GM04503 (cell line): ENCODE results near the gene NES.

Source experiments
- DNase-seq: peaks from one replicate; pipeline ENCODE4 v3.0.0-alpha.2; 2012; ENCODE audit warnings: low read depth

NES gene

DNA sequence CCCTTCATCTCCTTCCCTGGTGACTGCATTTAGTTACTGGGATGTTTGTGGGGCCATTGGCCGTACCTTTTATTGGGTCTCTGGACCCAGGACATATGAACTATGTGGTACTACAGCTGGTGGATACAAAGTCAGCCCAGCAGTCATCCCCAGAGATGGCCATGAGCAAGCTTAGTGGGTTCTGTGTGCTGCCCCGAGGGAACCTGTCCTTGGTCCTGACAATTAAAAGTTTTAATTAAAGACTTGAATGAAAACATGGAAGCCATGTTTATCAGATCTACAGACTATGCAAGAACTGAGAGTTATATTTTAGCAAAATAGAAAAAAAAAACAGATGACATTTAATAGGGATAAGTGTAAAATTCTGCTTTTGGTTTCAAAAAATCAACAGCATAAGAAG lies 2.8 kb upstream of the NES start:
- no peak for DNase-seq

DNA sequence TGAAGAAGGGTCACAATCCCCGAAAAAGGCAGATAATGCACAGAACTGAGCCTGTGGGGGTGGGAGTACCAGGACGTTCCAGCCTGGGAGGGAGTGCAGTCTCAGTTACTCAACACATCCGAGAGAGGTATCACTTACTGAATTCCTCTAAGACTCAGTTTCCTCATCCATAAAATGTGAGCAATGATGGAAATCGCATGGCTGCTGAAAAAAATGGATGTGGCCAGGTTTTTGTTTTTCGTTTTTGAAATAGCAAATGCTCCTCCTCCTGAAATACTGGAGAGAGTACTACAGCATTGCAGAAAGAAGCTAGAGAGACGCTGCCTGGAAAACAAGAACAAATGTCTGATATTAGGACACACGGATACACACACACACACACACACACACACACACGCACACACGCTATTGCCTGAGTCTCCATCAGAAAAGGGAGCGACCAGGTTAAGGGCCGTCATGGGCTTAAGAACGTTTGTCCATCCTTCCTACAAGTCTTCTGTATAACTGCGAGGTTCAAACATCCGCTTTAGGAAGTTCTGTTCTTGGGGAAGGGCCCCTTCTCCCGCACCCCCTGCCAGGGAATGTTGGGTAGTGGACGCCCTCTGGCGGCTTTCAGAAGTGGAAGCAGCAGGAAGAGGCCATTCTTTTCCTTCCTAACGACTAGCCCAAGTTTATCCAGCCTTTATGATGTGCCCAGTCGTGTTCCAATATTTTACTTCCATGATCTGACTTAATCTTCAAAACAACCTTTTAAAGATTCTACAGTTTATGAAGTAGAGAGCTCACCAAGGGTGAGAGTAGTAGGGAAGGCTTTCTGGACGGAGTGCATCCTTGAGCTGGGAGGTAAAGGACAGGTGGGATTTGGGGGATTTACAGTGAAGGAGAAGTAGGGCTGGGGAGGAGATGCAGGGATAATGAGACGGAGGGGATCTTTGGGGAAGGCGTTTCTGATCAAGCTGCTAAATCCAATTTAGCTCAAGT lies 699 bp upstream of the NES start:
- DNase-seq: no peak

DNA sequence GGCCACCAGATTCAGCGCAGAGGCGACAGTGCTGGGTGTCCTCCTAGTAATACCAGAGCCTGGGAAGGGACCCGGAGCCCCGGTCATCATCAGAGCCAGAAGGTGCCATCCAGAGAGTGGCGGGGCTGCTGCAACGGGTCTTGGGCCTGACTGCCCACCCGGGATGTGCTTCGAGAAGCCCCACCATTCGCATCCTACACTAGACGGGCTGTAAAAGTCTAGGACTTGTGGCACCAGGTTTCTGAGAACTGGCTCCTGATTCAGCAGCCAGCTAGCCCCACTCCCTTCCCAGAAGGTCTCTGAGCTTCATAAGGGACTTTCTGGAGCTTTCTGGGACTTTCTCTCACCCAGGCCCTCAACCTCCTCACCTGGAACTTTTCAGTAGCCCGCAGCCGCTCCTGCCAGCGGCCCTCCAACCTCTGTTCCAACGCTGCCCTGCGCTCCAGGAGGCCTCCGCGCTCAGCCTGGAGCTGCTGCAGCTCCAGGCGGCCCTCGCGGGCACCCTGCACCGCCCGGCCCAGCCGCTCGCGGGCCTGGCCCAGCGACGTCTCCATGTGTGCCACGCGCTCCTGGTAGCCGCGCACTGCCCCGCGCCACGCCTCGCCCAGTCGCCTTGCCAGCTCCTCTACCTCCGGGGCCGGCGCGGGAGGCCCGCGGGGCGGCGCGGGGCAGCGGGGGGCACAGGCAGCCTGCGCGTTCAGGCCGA lies 940 bp downstream of the NES start:
- DNase-seq: no peak

DNA sequence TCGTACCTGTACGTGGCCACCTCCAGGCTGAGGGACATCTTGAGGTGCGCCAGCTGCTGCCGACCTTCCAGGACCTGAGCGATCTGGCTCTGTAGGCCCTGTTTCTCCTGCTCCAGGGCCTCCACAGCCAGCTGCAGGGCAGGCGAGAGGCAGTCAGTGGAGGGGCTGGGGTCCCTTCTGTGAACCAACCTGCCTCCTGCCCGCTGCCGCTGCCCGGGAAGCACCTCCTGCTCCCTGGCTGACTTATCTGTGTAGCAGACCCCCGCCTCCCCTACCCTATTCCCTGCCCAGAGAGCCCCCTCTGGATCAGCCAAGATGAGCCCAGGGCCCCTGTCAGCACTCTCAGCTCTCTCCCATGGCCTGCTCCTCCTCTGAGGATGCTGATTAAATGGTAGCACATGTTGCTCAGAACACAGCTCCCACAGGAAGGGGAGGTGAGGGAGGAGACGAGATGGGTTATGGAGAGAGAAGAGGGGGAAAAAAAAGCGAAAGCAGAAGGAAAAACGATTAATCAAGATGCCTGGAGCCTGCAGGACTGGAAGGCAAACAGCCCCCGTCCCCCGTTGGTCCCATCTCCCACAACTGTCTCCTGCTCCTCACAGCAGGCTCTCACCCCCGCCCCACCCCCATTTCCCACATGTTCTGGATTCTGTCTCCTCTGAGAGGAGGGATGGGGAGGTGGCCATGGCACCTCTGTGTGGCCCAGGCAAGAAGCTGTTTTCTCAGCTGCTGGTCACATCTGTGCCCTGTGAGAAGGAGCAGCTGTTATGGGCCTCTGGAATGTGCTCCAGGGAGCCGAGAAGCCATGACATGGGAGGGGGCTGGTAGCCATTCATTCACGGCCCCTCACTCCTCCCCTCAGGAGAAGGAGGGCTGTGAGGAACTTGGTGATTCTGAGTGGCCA lies 1.7 kb downstream of the NES start:
- DNase-seq: no peak

DNA sequence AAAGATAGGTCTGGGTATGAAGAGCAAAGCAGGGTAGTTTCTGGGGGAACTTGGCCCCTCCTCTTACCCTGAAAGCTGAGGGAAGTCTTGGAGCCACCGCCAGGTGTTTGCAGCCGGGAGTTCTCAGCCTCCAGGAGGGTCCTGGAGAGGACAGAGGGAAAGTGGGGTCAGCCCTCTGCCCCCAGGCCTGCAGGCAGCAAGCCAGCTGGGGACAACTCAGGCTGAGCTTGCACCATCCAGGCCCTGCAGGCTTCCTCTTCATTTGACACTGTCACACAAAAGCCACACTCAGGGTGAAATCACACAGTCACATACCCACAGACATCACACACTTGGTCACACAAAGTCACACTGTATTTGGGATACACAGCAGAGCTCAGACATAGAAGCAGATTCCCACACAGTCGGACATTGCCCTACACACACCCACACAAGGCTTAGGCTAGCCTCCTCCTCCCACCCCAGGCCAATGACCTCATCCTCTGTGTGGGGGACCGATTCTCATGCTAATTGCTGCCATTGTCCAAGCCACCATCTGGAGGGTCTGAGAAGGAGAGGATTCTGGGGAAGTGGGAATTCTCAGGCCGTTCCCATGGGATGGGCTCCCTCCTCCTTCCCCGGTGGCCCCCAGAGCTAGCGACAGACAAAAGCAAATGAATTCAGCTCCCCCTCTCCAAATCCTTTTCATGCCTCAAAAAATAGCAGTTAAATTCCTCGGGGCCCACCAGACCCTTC lies 3.7 kb downstream of the NES start:
- DNase-seq: no peak

DNA sequence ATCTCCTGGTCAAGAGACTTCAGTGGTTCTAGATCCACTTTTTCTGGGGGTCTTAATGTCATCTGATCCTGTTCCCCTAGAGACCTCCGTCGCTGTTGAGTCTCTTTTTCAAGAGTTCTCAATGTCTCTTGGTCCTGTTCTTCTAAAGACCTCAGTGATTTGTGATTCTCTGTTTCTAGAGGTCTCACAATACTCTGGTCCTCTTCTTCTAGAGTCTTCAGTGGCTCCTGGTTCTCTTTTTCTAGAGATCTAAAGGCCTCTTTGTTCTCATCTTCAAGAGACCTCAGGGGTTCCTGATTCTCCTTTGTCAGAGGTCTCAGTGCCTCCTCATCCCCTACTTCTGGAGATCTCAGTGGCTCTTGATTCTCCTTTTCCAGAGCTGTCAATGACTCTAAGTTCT lies 5.4 kb downstream of the NES start:
- DNase-seq: no peak

DNA sequence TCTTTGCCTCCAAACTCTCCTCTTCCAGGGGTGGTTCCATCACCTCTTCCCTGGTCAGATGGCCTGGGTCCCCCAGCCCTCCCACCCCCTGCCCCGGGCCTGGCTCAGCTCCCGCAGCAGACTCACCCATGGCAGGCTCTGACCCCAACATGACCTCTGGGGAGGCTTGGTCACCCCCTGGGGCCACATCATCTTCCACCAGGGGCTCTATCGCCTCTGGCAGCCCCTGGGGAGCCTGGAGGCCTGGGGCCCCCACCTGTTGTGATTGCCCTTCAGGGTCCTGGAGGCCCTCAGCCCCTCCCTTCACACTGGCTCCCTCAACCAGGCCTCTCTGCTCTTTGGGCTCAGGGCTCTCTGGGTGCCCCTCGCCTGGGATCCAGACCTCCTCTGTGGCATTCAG lies 6.4 kb downstream of the NES start:
- no peak for DNase-seq

DNA sequence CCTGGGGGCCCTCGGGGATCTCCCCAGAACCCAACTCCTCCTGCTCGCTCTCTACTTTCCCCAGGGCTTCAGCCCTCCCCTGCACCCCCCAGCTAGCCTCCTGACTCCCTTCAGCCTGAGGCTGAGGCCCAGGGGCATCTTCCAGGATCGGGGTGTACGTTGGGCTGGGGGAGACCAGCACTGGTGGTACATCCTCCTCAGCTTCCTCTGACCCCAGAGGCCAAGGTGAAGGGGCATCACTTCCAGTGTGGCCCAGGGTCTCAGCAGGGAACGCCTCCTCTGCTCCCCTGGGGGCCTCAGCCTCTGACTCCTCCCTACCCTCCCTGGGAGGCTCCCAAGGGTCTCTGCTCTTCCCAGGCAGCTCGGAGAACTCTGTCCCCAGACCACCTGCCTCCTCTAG lies 6.8 kb downstream of the NES start:
- no peak for DNase-seq

DNA sequence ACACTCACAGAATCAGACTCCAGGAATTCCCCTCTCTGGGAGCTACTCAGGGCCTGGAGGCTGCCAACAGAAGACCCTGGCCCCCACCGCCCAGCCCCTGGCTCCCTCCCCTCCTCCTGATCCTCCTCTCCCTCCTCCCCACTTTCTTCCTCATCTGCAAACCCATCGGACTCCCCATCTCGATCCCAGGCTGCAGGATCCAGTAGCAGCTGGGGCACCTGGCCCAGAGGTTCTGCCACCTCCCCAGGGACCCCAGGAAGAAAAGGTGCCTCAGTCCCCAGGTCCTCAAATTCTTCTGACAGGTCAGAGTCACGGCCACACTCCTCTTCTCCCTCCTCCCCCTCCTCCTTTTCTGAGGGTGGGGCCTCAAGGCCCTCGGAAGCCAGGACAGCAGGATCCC lies 7.4 kb downstream of the NES start:
- DNase-seq: no peak

DNA sequence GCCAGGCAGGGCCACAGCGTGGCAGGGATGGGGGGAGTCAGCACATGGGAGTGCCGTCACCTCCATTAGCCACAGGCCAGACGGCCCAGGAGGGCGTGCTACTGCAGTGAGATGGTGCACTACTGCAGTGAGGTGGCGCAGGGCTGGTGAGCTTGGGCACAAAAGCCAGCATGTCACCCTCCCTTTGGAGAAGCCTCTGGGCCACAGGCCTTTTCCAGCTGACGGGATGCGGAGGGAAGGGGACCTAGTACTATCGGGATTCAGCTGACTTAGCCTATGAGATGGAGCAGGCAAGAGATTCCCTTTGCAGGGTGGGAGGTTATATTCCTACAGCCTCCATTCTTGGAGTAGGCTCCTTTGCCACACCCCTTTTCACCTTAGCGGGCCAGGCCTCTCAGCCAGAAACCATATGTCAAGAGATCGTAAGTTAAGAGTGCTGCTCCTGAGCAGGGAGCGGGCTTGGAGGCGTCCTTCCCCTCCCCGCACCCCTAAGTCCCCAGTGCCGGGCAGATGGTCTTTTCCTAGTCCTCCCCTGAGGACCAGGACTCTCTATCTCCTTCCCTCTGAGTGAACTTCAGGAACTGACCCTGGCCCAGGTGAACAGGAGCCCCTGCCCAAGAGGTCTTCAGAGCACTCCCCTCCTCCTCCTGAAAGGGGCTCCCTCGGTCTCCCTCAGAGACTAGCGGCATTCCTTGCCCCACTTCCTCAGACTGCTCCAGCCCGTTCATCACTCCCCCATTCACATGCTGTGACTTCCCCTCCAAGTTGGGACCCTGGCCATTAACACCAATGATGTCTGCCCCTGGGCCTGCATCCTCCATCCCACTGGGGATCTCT lies 8.2 kb downstream of the NES start:
- no peak for DNase-seq

DNA sequence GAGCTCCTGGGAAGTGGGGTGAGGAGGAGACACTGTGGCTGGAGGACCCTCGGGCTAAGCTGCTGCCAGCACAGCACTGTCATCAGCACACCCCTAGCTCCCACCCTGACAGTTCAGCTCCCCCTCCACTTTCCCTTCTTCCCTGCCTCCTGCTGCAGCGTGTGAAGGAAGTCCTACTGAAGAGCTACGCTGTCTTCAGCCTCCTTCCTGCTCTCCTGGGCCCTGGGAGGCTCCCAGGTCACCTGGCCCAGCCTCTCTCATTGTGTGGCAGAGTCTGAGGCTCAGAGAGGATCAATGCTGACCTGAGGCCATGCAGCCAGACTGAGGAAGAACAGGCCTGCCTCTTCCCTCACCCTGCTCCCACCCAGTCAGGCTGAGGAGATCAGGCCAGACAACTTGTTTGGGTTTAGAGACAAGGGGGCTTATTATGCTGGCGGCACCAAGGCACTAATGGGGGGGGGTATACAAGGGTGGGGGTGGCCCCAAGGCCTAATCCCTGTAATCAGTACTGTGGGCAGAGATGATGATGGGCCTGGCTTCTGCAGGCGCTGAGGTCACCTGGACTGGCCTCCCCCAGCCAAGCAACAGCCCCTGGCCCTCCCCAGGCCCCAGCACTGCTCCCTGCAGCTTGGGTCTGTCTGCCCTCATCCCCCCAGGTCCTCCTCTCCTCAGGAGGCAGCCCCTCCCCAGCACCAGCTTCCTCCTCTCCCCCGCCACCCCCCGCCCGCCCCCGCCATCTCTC lies 9.1 kb downstream of the NES start:
- DNase-seq: no peak

DNA sequence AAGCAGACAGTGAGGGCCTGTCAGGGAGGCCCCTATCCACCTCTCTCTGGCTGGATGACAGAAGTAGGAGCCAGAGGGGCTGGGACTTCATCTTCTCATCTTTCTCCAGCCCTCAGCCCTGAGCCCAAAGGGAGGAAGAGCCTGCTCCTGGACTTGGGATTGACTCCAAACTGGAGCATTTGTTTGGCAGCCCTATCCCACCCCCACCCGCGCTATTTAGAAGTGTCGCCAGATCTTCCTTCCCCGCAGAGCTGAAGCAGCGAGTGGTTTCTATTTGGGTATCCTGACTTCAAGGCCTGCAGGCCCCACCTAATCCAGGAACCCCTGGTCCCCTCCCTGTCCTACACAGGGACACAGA lies 9.6 kb downstream of the NES start:
- DNase-seq: no peak

DNA sequence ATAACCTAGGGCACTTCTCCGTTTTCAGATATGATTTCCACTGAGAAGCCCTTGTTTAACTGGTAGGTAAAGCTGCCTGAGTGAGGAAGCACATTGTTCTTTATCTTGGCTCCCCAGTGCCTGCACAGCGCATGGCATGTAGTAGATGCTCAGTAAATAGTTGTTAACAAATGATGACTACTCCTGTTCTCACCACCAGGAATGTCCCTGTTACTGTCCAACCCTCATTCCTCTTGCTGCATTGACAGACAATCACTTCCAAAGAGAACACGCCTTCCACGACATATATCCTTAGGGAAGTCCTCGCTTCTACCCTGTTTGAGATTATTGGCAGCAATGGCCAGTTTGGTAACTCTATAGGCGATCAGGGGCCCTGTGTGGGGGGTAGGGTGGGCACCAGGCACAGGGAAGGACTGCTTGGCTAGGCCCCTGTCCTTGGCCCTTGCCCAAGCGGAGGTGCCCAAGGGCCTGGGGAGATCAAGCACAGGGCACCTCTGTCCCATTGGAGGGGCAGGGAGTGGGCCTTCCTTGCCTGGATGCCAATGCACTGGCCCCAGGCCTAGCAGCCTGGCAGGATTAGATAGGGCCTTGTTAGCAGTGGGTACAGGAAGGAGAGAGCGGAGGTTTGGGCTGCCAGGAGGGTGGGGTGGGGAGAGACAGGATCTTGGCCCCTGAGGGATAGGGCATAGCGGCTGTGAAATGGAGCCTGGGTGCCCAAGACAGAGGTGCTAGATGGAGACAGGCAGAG lies 10.2 kb downstream of the NES start:
- no peak for DNase-seq

DNA sequence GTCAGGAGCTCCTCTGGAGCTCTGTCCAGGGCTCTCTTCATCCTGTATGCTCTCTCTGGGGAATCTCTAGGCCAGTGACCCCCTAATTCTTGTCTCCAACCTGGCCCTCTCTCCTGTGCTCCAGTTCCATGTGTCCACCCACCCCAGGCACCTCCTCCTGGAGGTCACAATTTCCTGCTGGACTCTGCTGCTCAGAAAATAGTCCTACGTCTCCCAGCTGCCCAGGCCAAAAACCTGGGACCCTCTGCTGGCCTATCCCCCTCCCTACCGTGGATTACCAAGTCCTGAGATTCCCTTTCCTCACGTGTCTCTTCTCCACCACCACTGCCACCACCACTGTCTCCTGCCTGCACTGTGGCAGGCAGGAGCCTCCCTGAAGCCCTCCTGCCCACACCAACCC lies 11.7 kb downstream of the NES start:
- DNase-seq: no peak

DNA sequence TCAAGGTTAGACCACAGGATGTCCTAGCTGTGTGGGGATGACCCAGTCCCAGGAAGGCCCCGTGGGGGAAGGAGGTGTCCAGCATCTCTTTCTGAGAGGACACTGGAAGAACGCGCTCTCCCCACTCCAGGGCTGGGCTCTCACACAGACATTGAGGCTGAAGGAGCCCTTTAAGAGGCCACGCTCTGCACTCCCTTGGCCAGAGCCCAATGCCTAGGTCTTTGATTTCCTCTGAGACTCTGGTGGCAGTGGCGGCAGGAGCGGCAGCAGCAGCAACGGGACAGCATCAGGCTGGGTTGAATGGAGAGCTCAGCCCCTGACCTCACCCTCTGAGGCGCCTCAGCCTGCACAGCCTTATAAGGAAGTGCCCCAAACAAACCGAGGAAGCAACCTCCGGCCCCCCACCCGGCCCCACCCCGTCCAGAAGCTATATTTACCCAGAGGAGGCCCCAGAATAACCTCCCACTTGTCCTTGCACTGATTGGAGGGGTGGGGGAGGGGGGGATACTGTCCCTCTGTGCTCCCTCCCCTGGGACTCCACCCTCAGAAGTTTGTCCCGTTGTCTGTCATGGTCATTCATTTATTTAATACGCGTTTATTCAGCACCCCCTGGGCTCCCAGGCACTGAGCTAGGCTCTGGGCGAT lies 12.3 kb downstream of the NES start:
- no peak for DNase-seq

DNA sequence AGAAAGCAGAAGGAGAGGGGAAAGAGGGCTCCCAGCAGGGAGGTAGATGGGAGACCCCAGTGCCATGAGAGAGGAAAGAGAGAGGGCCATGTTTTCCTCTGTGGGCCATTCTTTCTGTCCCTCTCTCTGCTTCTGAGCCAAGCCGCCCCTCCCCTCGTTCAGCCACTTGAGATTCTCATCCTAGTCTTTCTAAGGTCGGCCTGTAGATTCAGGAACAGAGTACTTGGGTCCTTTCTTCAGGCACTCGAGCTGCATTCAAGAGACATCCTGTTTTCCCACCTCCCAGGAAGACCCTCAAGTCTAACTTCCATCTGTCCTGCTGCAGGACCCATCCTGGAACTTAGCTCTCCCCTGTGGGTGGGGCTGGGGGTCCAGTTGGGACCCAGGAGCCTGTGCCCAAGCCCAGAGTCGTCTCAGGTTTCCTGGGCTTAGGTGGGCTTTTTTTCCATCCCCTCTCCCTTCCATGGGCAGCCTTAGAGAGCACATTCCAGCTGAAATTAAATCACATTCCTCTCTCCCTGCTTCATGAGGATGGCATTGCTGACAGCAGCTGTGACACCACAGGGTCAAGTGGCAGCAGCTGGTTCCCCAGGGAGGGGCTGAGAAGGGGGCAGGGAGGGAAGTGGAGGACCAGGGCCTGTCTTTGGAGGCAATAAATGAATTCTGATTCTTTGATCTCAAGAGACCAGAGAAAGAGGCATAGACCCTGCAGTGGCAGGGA lies 13.0 kb downstream of the NES start:
- no peak for DNase-seq

DNA sequence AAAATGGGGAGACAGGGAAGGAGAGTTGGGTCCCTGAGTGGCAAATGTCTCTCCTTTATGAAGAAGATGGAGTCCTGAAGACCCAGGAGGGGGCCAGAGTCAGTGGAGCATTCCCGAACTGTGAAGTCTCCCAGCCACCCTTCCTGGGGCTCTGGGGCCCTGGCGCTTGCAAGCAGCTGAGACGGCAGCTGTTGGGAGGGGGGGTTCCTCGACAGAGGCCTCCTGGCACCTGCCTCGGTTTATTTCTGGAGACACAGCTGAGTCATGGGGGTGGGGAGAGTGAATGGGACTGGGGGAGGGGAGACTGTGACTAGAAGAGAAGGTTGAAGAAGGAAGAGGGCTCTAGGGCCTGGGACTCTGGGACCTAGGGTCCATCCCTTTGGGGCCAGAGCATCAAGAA lies 14.0 kb downstream of the NES start:
- no peak for DNase-seq

DNA sequence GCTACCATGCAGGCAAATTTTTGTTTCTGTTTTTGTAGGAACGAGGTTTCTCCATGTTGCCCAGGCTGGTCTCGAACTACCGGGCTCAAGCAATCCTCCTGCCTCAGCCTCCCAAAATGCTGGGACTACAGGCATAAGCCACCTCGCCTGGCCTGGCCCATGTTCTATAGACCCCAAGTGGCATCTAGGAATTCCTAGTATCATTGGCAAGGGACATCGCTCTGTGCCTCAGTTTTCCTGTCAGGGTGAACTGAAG lies 14.5 kb downstream of the NES start:
- no peak for DNase-seq
